HepG2 (cell line): ENCODE results near the gene RUNX3.

Experiments used
- FOSL1 ChIP-seq: sonication (generic); formaldehyde crosslinking; IDR thresholded peaks from 2 replicates; pipeline ENCODE4 v1.9.0; 2021; ENCODE audit warnings: missing genetic modification reagents, borderline replicate concordance
- FOXA1 ChIP-seq, 2 experiments: fragments of 450-650 bp in 1 of 2; sonication (generic) in 1 of 2; formaldehyde crosslinking in 1 of 2; IDR thresholded peaks; 2 replicates each; pipeline versions ENCODE4 v1.4.0 to v1.6.1; 2016 to 2020; ENCODE audit warnings: missing genetic modification reagents in 1 of 2
- FOXJ3 ChIP-seq: sonication (generic); formaldehyde crosslinking; IDR thresholded peaks from 2 replicates; pipeline ENCODE4 v1.4.0; 2020; ENCODE audit warnings: missing genetic modification reagents, mild to moderate bottlenecking, borderline replicate concordance
- FOXK2 ChIP-seq: fragments of 450-650 bp; IDR thresholded peaks from 2 replicates; pipeline ENCODE4 v1.6.1; 2016
- JUNB ChIP-seq: sonication (generic); formaldehyde crosslinking; IDR thresholded peaks from 2 replicates; pipeline ENCODE4 v1.8.0; 2022; ENCODE audit warnings: missing genetic modification reagents, mild to moderate bottlenecking, borderline replicate concordance
- MED1 ChIP-seq: sonication (generic); formaldehyde crosslinking; IDR thresholded peaks from 2 replicates; pipeline ENCODE4 v1.4.0; 2020; ENCODE audit warnings: missing genetic modification reagents
- POLR2A ChIP-seq, 2 experiments: IDR thresholded peaks; 2 replicates each; pipeline ENCODE4 v1.6.1; 2011; ENCODE audit warnings: low read depth in 2 of 2, low read length in 2 of 2, mild to moderate bottlenecking in 1 of 2, moderate library complexity in 1 of 2; ENCODE audit not compliant: insufficient read depth in 1 of 2
- TFDP1 ChIP-seq: IDR thresholded peaks from 2 replicates; pipeline ENCODE4 v1.6.1; 2016; ENCODE audit warnings: missing compliant biosample characterization, missing genetic modification reagents, borderline replicate concordance
- ZBTB7A ChIP-seq: sonication (generic); formaldehyde crosslinking; IDR thresholded peaks from 2 replicates; pipeline ENCODE4 v1.8.0; 2022; ENCODE audit warnings: mild to moderate bottlenecking, missing genetic modification reagents
- ZNF276 ChIP-seq: sonication (generic); formaldehyde crosslinking; IDR thresholded peaks from 2 replicates; pipeline ENCODE4 v1.4.0; 2020; ENCODE audit warnings: mild to moderate bottlenecking, low read depth, missing genetic modification reagents
- ZNF432 ChIP-seq: sonication (generic); formaldehyde crosslinking; IDR thresholded peaks from 2 replicates; pipeline ENCODE4 v1.5.0; 2020; ENCODE audit warnings: missing genetic modification reagents, mild to moderate bottlenecking, borderline replicate concordance

- no peak for TF ChIP-seq MED1 (CRISPR knock-in tag)
- TF ChIP-seq FOXJ3 (CRISPR knock-in tag) = no peak
- TF ChIP-seq FOXK2 = no peak
- no peak for TF ChIP-seq ZBTB7A (CRISPR knock-in tag)
- no peak for TF ChIP-seq FOSL1 (CRISPR knock-in tag)
- no peak for TF ChIP-seq ZNF276 (CRISPR knock-in tag)
- no peak for TF ChIP-seq ZNF432 (CRISPR knock-in tag)
- no peak for TF ChIP-seq JUNB (CRISPR knock-in tag)
- no peak for TF ChIP-seq FOXA1 (IDR thresholded peaks at IDR 0.05)
- TF ChIP-seq FOXA1 (CRISPR knock-in tag; IDR thresholded peaks at IDR 0.05) = no peak
- no peak for TF ChIP-seq POLR2A (IDR thresholded peaks at IDR 0.05; ENCODE audit: insufficient read depth in 1 of 2, low read depth in 2 of 2, low read length in 2 of 2)
- TF ChIP-seq TFDP1 (CRISPR knock-in tag) = no peak
These were observed 20.6 kb downstream of the RUNX3 start for GRCh38 chr1:24909388-24909898.
